Stimulated activated CD4-positive, alpha-beta T cell treated with anti-CD3 and anti-CD28 coated beads, Interleukin-12 subunit alpha, Interleukin-12 subunit beta, amount 100 ng/mL, for 24 hours (primary cell): Measurements from ENCODE around the gene PICK1.
A peak's percentile ranks its signal among the peaks of the same experiment; 100 is the strongest.
"Not testable (repeated sequence)": the region's sequence is repeated elsewhere in the genome, so short reads cannot be mapped to it uniquely, and the experiment has no call there.

Source experiments
- DNase-seq, 2 experiments: peaks; one replicate each; pipeline ENCODE4 v3.0.0-alpha.2; 2020; ENCODE audit warnings: low read depth in 2 of 2

Gene PICK1

DNA sequence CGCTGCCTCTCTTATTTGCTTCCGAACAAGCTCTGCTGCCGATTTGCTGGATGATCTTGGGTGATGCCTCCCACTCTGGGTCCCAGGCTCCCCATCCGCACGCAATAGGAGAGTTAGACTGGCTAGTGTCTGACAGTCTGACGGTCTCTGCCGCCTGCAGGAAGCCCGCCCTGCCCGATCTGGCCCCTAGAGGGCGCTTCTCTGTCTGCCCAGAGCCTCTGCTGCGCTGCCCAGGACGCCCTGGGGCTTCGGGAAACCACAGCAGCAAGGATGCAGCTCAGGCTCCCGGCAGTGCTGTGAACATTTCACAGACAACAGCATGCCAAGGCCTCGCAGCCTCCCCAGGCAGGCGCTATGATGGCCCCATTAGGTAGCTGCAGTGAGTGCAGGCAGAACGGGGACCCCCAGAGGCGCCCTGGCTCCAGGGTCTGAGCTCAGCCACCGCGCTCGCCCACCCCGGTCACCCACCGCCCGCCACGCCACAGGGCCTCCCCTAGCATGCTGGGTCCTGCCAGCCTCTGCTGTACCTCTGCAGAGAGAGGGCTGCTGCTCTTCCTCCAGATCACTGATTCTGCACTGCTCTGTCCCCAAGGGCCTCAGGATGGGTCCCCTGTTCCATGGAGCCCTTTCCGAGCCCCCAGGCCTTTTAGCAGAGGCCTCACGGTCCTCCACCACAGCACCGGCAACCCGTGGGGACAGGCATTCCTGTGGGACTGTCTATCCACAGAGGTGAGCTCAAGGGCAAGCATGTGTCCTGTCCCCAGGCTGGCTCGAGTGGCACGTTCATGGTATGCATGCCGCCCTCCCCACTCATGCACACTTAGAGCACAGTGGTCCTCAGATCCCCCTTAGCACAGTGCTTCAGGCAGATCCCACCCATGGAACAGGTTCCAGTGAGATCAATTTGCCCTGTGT, 57.5 kb downstream of the PICK1 start:
- peak; percentile 52 to 75 for DNase-seq

DNA sequence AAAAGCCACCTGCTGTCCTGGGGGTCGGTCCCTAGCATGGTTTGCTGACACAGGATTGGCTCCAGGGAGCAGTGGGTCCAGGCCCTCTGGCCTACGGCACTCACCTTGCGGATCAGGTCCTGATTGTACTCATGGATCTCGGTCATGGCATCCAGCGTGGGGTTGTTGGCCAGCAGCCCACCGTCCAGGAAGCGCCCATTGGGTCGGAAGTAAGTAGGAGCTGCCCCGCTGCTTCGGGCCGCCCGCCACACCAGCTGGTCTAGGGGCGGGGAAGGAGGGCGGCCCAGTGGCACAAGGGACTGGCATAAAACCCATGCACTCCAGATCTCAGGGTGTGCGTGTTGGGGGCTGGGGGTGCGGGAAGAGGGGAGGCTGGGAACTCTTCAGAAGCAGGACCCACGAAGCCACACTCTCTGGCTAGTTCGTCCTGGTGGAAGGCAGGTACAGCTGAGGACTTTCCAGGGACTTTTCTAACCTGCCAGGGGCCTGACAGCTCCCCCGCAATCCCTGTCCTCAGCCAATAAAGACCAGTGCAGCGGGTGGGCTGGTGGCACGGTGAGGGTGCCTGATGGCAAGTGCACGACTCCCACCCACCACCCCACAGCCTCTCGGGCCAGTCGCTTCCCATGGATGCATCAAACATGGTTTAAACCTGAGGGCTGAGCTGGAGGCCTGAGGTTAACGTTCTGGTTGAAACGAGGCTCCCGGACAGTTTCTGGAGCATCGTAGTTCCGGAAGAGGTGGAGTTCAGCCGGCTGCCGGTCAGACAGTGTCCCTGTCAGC, 58.4 kb downstream of the PICK1 start:
- DNase-seq: no peak

DNA sequence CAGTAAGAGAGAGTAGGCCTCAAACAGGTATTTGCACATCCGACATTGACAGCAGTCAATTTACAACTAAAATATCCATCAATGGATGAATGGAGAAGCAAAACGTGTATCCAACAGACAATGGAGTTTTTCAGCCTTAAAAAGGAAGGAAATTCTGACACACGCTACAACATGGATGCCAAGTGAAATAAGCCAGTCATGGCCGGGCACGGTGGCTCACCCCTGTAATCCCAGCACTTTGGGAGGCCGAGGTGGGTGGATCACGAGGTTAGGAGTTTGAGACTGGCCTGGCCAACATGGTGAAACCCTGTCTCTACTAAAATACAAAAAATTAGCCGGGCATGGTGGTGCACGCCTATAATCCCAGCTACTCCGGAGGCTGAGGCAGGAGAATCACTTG, 60.4 kb downstream of the PICK1 start:
- DNase-seq: not testable (repeated sequence)

DNA sequence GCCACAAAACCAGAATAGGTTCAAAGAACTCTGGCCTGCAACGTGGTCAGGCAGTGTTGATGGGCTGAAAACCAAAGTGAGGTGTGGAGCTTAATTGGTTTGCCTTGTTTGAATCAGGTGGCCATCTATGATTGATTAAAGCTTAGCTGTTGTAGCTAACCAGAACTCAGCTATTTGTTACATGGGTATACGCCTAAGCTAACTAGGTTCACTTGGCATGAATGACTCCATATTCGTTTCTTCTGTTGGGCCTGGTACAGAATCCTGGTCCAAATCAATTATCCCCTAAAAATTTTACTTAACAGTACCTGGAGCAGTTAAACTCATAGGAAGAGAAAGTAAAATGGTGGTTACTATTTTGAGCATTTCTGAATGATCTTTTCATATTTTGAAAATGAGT, 61.0 kb downstream of the PICK1 start:
- DNase-seq: no peak

DNA sequence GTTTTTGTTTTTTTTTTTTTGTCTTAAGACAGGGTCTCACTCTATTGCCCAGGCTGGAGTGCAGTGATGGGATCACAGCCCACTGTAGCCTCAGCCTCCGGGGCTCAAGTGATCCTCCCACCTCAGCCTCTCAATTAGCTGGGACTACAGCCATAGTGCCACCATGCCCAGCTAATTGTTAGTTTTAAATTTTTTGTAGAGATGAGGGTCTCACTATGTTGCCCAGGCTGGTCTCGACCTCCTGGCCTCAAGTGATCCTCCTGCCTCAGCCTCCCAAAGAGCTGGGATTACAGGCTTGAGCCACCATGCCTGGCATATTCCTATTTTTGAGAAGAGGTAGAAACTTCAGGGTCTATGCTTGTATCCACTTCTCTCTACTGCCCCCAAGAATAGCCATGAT, 61.5 kb downstream of the PICK1 start:
- DNase-seq: not testable (repeated sequence)

DNA sequence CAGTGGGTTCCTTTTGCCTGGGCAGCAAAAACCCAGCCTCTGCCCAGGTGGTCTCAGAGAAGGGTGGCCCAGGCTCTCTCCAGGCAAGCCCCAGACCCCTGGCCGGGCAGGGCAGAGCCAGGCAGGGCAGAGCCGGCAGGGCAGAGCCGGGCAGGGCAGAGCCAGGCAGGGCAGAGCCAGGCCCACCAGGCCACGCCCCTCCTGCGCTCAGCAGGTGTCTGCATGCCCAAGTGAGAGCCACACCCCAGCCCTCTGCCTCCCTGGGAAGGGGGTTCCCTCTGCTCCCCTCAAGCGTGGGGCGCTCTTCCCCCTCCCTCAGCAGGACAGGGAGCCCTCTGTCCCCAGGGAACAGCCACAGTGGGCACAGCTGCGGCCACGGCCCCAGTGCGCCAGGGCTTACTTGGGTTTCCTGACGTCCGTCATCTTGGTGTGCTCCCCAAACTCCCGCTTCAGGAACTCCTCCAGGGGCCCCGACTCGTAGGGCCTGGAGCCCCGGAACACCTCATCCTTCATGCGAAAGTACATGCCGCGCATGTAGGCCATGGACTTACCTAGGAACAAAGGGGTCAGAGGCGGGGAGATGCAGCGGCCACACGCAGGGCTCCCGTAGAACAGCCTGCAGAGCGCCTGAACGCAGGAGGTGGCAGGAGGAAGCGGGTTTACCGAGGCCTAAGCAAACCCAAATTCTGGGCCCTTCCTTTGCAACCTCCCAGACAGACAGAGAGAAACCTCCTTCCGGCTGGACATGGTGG, 63.3 kb downstream of the PICK1 start:
- no peak for DNase-seq

DNA sequence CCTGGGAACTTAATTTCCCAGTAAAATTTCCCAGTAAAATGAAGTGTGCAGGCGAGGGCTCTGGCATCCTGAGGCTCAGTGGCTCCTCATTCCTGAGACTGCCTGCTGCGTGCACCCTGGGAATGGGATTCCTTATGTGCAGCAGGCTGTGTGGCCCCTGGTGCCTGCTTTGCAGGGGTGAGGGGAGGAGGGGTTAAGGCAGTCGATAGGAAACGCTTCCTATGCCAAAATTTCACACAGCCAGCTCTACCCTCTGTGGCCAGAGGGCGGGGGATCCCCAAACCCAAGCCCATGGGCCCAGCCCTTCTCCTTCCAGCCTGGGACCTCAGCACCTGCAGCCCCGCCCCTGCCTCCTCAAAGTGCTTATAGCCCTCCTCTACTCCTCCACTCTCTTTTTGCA, 65.4 kb downstream of the PICK1 start:
- DNase-seq: no peak

DNA sequence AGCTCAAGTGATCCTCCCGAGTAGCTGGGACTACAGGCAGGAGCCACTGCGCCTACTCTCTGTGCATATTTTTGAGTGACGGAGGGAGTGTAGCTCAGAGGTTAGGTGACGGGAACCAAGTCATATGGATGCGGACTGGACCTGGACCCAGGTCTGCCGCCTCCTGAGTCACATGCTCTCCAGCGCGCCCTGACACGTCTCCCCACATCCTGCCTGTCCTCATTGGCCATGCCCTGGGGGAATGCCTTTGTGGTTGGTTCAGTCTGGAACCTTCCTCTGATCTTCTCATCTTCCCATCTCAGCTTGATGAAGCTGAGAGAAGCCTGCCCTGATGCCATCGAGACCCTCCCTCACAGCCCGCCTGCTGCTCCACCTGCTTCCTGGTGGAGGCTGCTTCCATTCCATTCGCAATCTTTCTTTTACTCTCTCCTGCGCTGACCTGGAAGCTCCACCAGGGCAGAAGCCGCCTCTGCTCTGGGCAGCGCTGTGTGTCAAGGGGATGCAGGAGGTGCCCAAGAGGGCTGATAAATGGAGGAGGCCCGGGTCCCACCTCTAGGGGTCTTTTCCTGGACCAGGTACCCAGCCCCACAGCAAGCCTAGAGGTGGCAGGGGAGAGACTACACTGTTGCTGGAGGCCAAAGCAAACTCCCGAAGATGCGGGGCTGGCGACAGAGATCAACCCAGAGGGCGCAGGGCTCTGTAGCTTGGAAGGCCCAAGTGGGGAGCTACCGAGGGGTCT, 67.2 kb downstream of the PICK1 start:
- DNase-seq: no peak

DNA sequence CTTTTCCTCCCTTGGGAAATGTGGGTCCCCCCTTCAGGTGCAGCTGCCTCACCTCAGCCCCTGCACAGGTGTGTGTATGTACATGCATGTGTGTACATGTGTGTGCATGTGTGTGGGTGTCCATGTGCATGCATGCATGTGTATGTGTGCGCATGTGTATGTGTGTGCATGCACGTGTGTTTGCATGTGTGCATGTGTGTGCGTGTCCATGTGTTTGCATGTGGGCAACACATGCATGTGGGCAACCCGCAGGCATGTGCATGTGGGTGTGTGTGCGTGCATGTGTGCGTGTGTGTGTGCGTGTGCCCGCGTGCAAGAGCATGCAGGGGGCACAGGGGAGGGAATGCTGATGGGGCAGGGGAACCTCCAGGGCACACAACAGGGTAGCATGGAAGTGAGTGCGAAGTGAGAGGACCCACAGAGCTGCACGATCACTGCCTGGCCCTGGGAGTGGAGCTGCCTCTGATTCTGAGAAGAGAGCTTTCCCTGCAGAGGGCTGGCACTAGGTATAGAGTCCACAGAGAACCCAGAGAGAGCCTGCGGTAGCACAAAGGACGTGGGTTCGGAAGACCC, 67.9 kb downstream of the PICK1 start:
- DNase-seq: no peak
